Hippocampal formation (tissue), 2 donors: ENCODE results near the gene ZDHHC24.
"Not testable (repeated sequence)": the region's sequence is repeated elsewhere in the genome, so short reads cannot be mapped to it uniquely, and the experiment has no call there.

Experiments
- DNase-seq, 2 donors: peaks; one replicate each; lab custom pipeline; 2025; lab: John Stamatoyannopoulos, UW

Gene ZDHHC24

GRCh38 chr11:66544952-66545351 is 896 bp downstream of the ZDHHC24 start:
- not testable (repeated sequence) for DNase-seq

GRCh38 chr11:66543263-66544107 is 2.4 kb downstream of the ZDHHC24 start:
- peak in 1 of 2 donors; percentile 12 for DNase-seq

- DNase-seq, result no peak
Measured at GRCh38 chr11:66542362-66542761, 3.5 kb downstream of the ZDHHC24 start.

DNA sequence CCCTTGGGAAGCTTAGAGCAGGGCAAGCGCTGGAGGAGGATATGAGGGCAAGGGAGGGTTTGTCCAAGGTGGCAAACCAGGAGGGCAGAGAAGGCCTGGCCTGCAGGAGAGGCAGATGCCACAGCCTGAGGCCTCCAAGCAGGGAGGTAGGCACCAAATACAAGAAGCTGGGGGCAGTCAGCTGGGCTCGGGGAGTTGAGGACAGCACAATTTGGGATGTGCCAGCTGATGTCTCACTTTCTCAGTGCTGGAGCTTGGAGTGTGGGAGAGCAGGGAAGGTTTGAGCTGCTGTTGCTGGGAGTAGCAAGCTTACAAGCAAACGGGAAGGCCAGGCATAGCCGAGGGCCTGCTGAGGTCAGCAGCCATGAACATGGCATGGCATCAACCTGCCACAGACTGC is 4.0 kb downstream of the ZDHHC24 start:
- no peak for DNase-seq

DNA sequence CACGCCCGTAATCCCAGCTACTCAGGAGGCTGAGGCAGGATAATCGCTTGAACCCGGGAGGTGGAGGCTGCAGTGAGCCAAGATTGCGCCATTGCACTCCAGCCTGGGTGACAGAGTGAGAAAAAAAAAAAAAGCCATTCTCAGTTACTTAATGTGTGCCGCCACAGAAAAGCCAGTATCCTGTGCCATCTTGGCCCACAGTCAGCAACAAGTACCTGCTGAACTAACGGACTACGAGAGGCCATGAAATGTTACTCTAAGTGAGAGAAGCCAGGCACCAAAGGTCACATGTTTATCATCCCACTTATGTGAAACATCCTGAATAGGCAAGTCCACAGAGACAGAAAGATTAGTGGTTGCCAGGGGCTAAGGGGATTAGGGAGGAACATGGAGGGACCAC is 5.2 kb downstream of the ZDHHC24 start:
- DNase-seq, result not testable (repeated sequence)

GRCh38 chr11:66539870-66540213 is 6.0 kb downstream of the ZDHHC24 start:
- no peak for DNase-seq

DNA sequence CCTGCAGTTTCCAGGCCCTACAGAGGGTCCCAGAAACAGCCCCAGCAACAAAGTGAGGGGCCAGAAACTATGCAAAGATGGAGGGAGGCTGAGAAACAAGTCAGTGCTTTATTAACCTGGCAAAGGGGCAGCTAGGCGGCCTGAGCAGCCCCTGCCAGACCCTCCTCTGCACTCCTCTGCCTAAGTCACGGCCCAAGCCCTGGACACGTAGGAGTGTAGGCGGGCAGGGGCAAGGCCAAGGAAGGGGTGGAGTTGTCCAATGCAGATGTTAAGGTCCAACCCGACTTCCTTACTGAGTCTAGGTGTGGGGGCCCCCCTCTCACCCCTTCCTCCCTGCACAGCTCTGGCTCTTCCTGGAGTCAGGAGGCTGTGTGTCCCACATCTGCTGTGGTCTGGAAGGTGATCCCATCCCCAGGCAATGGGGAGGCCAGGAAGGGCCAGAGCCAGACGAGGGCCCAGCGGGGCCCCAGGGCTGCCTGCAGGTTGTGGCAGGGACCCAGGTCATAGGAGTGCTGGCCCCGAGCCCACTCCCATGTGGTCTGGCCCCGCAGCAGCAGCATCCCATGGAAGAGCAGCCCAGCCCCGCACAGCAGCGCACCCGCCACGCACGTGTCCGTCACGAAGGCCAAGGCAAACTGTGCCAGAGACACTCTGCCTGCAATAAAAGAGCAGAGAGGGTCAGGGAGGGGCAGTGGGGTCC is 6.5 kb downstream of the ZDHHC24 start:
- no peak for DNase-seq

- no peak for DNase-seq
Measured at GRCh38 chr11:66532784-66533183, 13.1 kb downstream of the ZDHHC24 start.

DNA sequence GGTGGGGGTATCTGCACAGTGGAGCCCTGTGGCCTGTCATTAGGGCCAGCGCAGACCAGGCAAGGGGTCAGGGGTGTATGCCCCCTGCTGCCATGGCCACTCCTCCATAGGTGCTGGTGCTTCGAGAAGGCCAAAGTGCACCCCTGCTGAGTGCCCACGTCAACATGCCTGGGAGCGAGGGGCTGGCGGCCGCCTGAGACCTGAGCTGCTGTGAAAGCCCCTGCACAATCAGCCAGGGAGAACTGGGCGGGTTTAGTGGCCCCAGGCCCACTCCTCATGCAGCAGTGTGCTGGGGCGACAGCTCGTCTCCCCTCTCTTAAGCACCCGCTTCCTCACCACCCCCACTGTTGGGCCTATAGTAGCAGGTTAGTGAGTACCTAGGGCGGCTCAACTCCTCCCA is 14.0 kb downstream of the ZDHHC24 start:
- no peak for DNase-seq

GRCh38 chr11:66530927-66531709 is 14.7 kb downstream of the ZDHHC24 start:
- DNase-seq, result no peak

GRCh38 chr11:66529655-66530054 is 16.2 kb downstream of the ZDHHC24 start:
- DNase-seq, result no peak

DNA sequence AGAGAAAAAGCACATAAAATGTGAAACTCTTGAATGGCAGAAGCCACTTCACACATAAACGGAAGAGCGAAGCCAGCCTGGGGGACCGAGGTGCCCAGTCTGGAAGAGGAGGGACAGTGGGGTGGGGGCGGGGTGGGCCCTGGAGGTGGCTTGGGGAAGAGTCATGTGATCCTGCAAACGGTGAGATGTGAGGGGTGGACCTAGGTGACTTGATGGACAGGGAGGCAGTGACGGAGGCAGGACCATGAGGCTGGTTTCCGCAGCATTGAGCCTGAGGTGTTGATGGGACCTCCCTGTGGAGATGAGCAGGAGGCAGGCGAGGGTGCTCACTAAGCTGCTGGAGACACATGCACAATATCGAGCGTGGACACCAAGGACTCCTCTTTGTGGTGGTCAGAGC is 16.8 kb downstream of the ZDHHC24 start:
- no peak for DNase-seq

- no peak for DNase-seq
Measured at GRCh38 chr11:66524304-66525040, 21.4 kb downstream of the ZDHHC24 start.

DNA sequence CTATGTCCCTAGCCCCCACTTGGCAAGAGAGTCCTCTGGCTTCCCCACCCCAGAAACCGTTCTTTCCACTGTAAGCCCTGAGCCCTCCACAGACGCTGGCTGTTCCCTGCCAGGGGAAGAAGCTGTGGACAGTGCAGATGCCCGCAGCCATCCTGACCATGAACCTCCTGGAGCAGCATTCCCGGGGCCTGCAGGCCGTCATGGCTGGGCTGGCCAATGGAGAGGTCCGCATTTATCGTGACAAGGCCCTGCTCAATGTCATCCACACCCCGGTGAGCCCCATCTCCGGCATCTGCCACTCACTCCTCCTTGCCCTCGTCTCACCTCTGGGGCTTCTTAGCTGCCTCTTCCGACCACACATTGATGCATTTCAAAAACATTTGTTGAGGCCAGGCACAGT is 22.2 kb downstream of the ZDHHC24 start:
- no peak for DNase-seq

DNA sequence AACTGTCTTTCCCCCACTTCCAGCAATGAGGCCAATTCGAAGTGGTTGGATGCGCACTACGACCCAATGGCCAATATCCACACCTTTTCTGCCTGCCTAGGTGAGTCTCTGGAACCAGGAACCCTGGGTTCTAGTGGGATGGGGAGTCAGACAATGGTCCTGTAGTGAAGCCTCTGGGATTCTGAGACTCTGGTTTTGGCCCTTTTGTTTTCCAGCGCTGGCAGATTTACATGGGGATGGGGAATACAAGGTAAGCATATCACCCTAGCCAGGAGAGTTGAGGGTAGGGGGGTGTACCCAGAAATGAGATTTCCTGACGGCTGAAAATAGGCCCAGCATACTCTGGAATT is 34.9 kb downstream of the ZDHHC24 start:
- no peak for DNase-seq

DNA sequence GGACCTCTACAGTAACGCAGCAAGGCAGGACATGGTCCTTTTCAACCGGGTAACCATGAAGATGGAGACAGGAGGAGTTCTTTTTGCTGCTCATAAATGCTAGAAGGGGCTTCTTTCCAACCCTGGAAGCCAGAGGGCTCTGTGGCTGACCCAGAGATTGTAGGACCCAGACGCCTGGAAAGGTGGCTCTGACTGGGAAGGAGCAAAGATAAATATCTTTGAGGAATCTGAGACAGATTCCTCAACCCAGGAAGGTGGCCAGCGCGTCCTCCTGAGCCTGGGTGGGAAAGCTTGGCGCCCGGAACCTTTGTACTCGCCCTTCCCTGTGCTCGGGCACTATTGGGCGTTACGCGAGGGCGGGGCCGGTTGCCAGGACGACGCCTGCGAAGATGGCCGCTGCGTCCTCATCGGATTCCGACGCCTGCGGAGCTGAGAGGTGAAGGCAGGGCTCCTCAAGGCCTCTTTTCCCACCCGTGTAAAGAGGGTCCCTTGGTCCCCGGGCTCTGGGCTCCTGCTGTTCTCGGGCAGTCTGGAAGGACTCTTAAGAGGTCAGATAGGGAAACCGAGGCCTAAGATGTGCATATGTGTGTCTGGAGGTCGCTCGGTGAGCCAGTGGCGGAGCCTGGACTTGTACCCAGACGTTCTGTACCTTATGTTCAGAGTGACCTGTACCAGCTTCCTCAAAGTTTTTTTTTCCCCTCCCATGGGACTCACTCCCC is 35.4 kb downstream of the ZDHHC24 start, which contains the start of gene BBS1:
Gene BBS1 (plus strand): TSS at position 365 of the 719 bp plus-strand sequence. CDS start 25 bp downstream, at position 390.
- DNase-seq, result peak; percentile 75 to 79

GRCh38 chr11:66509131-66509561 is 36.7 kb downstream of the ZDHHC24 start:
- no peak for DNase-seq

DNA sequence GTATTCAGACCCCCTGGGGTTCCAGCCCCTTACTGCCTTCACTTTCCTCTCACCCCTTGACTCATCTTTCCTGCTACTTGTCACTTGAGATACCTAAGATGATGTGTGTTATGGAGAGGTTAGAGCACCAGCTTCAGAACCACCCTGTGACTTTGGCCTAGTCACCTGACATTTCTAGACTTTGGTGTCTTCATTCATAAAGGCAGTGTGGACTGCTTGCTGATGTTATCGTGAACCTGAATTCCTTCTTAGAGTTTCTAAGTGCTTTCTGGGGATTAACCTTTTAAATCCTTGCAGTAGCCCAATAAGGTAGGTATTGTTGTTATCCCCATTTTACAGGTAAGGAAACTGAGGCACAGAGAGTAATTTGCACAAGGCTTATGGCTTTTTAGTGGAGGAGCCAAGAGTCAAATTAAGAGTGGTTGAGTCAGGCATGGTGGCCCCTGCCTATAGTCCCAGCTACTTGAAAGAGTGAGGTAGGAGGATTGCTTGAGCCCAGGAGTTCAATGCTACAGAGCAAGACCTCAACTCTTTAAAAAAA is 40.5 kb downstream of the ZDHHC24 start:
- DNase-seq, result no peak

DNA sequence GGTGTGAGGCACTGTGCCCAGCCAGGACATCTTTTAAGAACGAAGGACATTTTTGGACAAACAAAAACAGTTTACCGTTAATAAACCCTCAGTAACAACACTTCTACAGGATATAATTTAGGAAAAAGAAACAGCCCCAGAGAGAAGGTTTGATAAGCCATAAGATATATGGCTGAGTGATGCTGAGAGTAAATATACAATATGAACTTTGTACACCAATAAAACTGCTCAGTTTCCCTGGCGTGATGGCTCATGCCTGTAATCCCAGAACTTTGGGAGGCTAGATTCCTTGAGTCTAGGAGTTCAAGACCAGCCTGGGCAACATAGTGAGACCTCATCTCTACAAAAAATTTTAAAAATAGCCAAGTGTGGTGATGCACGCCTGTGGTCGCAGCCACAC is 47.3 kb downstream of the ZDHHC24 start:
- no peak for DNase-seq

GRCh38 chr11:66497206-66497605 is 48.6 kb downstream of the ZDHHC24 start:
- no peak for DNase-seq

DNA sequence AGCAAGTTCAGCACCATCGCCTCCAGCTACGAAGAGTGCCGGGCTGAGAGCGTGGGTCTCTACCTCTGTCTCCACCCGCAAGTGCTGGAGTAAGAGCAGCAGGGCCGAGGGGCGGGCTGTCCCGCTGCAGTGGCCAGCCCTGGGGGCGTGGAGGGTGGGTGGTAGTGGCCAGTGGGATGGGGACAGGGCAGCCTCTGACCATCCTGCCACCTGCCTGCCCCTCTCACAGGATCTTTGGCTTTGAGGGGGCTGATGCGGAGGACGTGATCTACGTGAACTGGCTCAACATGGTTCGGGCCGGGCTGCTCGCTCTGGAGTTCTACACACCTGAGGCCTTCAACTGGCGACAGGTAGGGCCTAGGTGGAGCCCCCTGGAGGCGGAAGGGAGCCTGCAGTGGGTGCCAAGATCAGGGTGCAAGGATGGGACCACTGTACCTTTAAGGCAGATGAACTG is 50.4 kb downstream of the ZDHHC24 start:
- DNase-seq, result no peak
